BJ (cell line): ENCODE data around the gene ZNF764. TPM values are rescaled to one million over a fixed set of nuclear protein-coding genes. Genes with fewer than 3 reads are reported as not detected.

Experiments used
- CTCF ChIA-PET: fragments of 350-600 bp; formaldehyde crosslinking; extraction: SDS; loops from one replicate; lab custom pipeline; 2021; ENCODE audit warnings: antibody characterized with exemption, inconsistent platforms; lab: Yijun Ruan, JAX
- POLR2A ChIA-PET: fragments of 300-600 bp; sonication (Branson Sonifier 250); formaldehyde crosslinking; extraction: SDS; loops from one replicate; lab custom pipeline; 2021; ENCODE audit warnings: antibody characterized with exemption; lab: Charles Lee
- DNase-seq: peaks from one replicate; pipeline ENCODE4 v3.0.0-alpha.2; 2011; ENCODE audit warnings: low read depth
- H3K27me3 ChIP-seq: 2 replicates; pipeline ENCODE4 v1.6.0; 2011; ENCODE audit warnings: low read length; ENCODE audit not compliant: control insufficient read depth, insufficient read depth
- H3K36me3 ChIP-seq: 2 replicates; pipeline ENCODE4 v1.5.1; 2011; ENCODE audit warnings: low read length; ENCODE audit not compliant: control insufficient read depth, insufficient read depth
- H3K4me3 ChIP-seq: 2 replicates; pipeline ENCODE4 v1.5.1; 2011; ENCODE audit warnings: low read depth, mild to moderate bottlenecking, control low read depth, low read length
- polyA plus RNA-seq: library from polyadenylated mRNA; depleted of rRNA; stranded (reverse); fragments of >200 nt; gene quantifications from 2 replicates; pipeline ENCODE4 v1.2.3, GENCODE V29; 2011
- TF ChIP-seq, protein P1 (sequence below): IDR thresholded peaks from 2 replicates; pipeline ENCODE4 v1.5.1; 2011; ENCODE audit warnings: low read depth, mild to moderate bottlenecking, control low read depth, inconsistent platforms, low read length, moderate library complexity; ENCODE audit not compliant: insufficient read depth

ZNF764 gene
- polyA plus RNA-seq, 1 experiment = 2.6 TPM

DNA sequence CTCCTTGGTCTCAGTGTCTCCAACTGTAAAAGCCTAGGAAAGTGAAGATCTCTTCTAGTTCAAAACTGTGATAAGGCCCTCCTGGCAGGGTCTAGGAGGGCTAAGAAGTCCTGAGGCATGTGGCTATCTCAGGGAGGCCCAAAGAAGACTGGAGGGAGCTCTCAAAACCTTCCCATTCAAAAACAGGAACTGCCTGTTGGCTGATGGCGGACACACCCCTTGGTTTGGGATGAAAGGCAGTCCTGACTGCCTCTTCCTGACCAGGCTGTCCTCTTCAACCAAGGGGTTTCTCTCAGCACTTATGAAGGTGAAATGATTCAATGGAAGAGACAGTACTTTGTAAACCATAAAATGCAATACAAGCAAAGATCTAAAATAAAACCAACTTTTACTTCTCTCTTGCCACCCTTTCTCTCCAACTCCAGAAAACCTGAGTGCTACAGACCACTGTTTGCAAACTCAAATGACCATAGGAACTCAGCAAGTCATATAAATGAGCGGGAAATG, 4.7 kb downstream of the ZNF764 start:
- TF ChIP-seq, protein P1, sequence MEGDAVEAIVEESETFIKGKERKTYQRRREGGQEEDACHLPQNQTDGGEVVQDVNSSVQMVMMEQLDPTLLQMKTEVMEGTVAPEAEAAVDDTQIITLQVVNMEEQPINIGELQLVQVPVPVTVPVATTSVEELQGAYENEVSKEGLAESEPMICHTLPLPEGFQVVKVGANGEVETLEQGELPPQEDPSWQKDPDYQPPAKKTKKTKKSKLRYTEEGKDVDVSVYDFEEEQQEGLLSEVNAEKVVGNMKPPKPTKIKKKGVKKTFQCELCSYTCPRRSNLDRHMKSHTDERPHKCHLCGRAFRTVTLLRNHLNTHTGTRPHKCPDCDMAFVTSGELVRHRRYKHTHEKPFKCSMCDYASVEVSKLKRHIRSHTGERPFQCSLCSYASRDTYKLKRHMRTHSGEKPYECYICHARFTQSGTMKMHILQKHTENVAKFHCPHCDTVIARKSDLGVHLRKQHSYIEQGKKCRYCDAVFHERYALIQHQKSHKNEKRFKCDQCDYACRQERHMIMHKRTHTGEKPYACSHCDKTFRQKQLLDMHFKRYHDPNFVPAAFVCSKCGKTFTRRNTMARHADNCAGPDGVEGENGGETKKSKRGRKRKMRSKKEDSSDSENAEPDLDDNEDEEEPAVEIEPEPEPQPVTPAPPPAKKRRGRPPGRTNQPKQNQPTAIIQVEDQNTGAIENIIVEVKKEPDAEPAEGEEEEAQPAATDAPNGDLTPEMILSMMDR = no peak
- H3K36me3 ChIP-seq = peaks cover 15% of the 10 kb centered on the region
- POLR2A ChIA-PET = no interaction called here
- no peak overlapping the region for H3K4me3 ChIP-seq
- CTCF ChIA-PET = no interaction called here
- DNase-seq = no peak
- H3K27me3 ChIP-seq = no peaks in the 10 kb centered on the region

DNA sequence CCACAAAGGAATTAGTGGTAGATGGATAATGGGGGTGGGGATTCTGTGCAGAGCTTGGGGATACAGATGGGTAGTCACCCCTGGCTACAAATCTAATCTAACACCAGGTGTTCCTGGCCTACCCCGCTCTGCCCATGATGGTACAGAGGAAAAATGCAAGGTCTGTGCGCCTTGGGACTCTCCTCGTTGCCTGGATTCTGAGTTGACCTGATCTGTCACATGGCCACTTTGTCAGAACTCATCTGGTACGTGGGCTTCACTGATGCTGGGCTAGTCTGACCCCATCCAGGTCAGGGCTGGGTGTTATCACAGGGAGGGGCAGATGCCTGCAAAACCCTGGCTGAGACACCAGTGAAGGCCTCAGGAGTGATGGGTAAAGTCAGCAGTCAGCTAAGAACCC, 5.2 kb downstream of the ZNF764 start:
- Histone ChIP-seq H3K36me3 (peaks cover 15% of the 10 kb centered on the region), H3K4me3 (no peak overlapping the region), H3K27me3 (no peaks in the 10 kb centered on the region)
- TF ChIP-seq, protein P1 = no peak
- ChIA-PET POLR2A (no interaction called here), CTCF (no interaction called here)
- no peak for DNase-seq

DNA sequence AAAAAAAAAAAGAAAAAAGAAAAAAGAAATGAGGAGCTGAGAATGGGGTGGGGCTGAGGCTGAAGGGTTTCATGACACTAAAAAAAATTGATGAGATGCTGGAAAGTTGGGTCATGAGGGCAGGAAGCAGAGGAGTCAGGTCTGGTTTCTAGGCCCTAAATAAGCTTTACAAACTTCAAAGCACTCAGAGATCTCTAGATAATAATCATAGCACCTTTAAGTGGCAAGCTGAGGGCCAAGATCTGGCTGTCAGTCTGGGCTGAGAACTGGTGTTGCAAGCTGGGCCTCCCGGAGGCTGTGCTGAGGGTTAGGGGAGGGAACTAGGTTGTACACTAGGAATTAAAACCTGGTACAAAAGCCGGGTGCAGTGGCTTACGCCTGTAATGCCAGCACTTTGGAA, 6.4 kb downstream of the ZNF764 start:
- Histone ChIP-seq H3K27me3 (no peaks in the 10 kb centered on the region), H3K36me3 (peaks cover 15% of the 10 kb centered on the region), H3K4me3 (no peak overlapping the region)
- no peak for DNase-seq
- TF ChIP-seq, protein P1 = no peak
- POLR2A ChIA-PET = interaction anchor here (0.6 to 0.7 kb wide), 2 partner anchors 77 to 176 kb away, joined by 3 to 5 read pairs; no protein-coding TSS in a partner anchor
- CTCF ChIA-PET = interaction anchor here (0.7 kb wide), 1 partner anchor 102 kb away, joined by 3 read pairs; no protein-coding TSS in a partner anchor

DNA sequence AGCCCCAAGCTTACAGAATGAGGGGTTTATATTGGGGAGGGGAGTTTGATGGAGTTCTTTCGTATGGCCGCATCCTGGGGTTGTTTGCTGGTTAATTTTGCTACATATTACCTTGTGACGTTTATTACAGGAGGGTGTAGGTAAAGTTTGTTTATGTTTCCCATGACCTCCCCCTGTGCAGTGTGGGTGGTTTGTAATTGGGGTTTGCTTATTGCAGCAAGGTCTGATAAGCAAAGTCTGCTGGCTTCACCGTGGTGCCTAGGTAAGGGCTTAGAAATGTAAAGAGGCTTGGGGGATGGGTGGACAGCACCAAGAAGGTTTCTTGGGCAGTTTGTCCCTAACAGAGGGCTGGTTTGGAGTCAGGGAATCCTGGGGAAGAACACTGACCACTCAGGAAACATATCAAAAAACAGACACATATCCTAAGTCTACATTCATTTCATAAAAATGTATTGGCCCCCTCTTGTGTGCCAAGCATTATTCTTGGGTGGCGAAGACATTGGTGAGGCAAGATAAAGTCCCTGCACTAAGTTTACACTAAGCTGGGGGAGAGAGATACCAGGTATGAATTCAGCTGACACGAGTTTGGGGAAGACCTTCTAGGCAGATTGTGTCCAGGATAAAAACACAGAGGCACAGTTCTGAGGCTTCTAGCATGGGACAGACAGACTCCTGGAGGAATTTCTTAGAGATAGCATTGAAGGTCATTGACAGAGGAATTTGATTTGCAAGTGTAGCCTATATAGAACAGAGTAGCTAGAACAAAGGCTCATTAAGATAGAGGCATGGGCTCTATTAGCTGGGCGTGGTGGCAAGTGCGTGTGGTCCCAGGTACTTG, 9.5 kb downstream of the ZNF764 start:
- H3K27me3 ChIP-seq = no peaks in the 10 kb centered on the region
- H3K4me3 ChIP-seq = no peak overlapping the region
- H3K36me3 ChIP-seq = peaks cover 4% of the 10 kb centered on the region; the same call in 1 of the 2 replicates
- ChIA-PET CTCF (no interaction called here), POLR2A (interaction anchor here (0.6 kb wide), 1 partner anchor 175 kb away, joined by 5 read pairs; no protein-coding TSS in a partner anchor)
- TF ChIP-seq, protein P1 = no peak
- no peak for DNase-seq

DNA sequence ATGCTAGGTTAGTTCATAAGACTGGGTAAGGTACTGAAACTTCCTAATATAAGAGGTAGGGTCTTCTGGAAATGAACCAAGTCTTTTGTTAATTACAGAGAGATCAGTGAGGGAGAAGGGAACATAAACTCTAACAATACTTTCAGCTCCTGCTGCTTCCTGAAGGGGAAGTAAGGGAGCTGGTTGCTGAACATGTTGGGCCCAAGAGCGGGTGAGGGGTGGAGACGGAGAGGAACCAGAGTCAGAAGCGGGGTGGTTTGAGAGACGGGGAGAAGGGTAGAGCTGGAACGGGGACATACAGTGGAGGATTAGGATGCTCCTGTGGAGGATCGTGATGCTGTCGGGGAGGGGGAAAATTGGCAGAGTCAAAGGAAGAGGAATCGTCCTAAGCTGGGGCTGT, 12.1 kb downstream of the ZNF764 start:
- ChIA-PET POLR2A (no interaction called here), CTCF (interaction anchor here (1.0 to 1.4 kb wide), 2 partner anchors 10 to 11 kb away, joined by 3 to 5 read pairs; partner anchors contain the start of gene ZNF747)
- Histone ChIP-seq H3K36me3 (no peaks in the 10 kb centered on the region), H3K4me3 (no peak overlapping the region), H3K27me3 (no peaks in the 10 kb centered on the region)
- DNase-seq = no peak
- TF ChIP-seq, protein P1 = no peak
